Measurements from ENCODE around the gene STXBP6.

STXBP6 gene

DNA sequence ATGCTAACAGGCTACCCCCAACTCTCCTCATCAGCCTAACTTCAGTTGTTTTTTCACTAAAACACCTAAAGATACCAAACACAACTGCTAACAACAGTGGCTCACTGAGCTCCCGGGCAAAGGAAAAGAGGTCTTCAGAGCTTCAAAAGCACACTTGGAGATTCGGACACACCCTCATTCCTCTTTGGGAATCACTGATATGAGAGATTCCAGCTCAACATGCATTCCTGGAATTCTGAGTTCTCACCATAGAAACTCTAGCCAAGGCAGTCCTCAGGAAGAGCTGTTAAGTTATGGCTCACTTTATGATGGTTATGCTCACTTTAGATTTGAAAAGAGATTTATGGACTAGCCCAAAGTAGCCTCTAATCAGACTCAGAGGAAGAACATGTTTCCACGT is 40.1 kb downstream of the STXBP6 start:
- Histone ChIP-seq H3K4me1 (ENCODE audit: control insufficient read depth, low read depth, low read length) (peaks cover 7% of the 10 kb centered on the region), H3K4me3 (ENCODE audit: low read length) (no peak overlapping the region), H3K23ac (ENCODE audit: low read length) (no peak overlapping the region), H3K56ac (ENCODE audit: low read length) (no peak overlapping the region), H3K27me3 (ENCODE audit: insufficient read depth, low read length, poor library complexity) (no peaks in the 10 kb centered on the region), H3K18ac (ENCODE audit: low read length) (peak overlapping the region; percentile 55), H3K79me2 (ENCODE audit: control insufficient read depth, insufficient read depth, low read length) (no peaks in the 10 kb centered on the region), H4K5ac (ENCODE audit: low read length) (no peak overlapping the region), H3K4me2 (ENCODE audit: low read length) (no peak overlapping the region), H3K36me3 (ENCODE audit: control insufficient read depth, insufficient read depth, low read length) (no peaks in the 10 kb centered on the region), H3K4ac (ENCODE audit: low read depth, low read length) (no peak overlapping the region), H2AK5ac (ENCODE audit: low read length) (no peak overlapping the region), H3K9ac (ENCODE audit: low read length) (no peak overlapping the region), H2BK5ac (ENCODE audit: low read length) (no peak overlapping the region), H2BK120ac (ENCODE audit: low read depth, low read length) (no peak overlapping the region), H3K79me1 (ENCODE audit: low read length) (no peaks in the 10 kb centered on the region), H3K27ac (ENCODE audit: low read depth, low read length) (no peak overlapping the region), H2BK15ac (replicated peaks; ENCODE audit: low read depth) (no peak overlapping the region), H4K8ac (ENCODE audit: low read depth, low read length) (no peak overlapping the region)
- peak; percentile 95 for DNase-seq
- WGBS (ENCODE audit: extremely low coverage, insufficient coverage, low lambda C conversion rate) = no CpG with 5 or more reads among the region's 3 CpGs

DNA sequence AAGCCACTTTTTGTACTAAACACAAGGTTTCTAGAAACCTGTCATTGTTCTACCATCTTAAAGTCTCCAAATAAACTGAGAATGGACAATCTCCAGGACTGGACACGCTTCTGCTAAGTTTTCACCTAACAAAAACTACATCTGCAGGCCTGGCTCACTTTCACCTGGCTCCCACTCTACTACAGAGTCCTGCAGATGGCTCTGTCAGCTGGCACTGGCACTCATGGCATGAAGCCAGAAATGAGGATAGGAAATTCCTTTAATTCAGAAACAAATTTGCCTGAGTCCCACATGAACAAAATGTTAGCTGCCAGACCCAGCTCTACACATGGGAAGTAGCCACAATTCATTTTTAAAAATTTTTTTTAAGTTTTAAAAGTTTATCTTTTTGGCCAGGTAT is 42.1 kb downstream of the STXBP6 start:
- Histone ChIP-seq H3K27ac (ENCODE audit: low read depth, low read length) (no peak overlapping the region), H3K56ac (ENCODE audit: low read length) (no peak overlapping the region), H2BK5ac (ENCODE audit: low read length) (no peak overlapping the region), H2AK5ac (ENCODE audit: low read length) (no peak overlapping the region), H3K79me2 (ENCODE audit: control insufficient read depth, insufficient read depth, low read length) (no peaks in the 10 kb centered on the region), H3K27me3 (ENCODE audit: insufficient read depth, low read length, poor library complexity) (no peaks in the 10 kb centered on the region), H3K79me1 (ENCODE audit: low read length) (no peaks in the 10 kb centered on the region), H3K4ac (ENCODE audit: low read depth, low read length) (no peak overlapping the region), H2BK120ac (ENCODE audit: low read depth, low read length) (no peak overlapping the region), H3K4me2 (ENCODE audit: low read length) (no peak overlapping the region), H4K8ac (ENCODE audit: low read depth, low read length) (no peak overlapping the region), H3K18ac (ENCODE audit: low read length) (no peak overlapping the region), H3K36me3 (ENCODE audit: control insufficient read depth, insufficient read depth, low read length) (no peaks in the 10 kb centered on the region), H2BK15ac (replicated peaks; ENCODE audit: low read depth) (no peak overlapping the region), H4K5ac (ENCODE audit: low read length) (no peak overlapping the region), H3K23ac (ENCODE audit: low read length) (no peak overlapping the region), H3K9ac (ENCODE audit: low read length) (no peak overlapping the region), H3K4me3 (ENCODE audit: low read length) (no peak overlapping the region), H3K4me1 (ENCODE audit: control insufficient read depth, low read depth, low read length) (peaks cover 7% of the 10 kb centered on the region)
- WGBS (ENCODE audit: extremely low coverage, insufficient coverage, low lambda C conversion rate) = no CpG with 5 or more reads among the region's 1 CpG
- no peak for DNase-seq

DNA sequence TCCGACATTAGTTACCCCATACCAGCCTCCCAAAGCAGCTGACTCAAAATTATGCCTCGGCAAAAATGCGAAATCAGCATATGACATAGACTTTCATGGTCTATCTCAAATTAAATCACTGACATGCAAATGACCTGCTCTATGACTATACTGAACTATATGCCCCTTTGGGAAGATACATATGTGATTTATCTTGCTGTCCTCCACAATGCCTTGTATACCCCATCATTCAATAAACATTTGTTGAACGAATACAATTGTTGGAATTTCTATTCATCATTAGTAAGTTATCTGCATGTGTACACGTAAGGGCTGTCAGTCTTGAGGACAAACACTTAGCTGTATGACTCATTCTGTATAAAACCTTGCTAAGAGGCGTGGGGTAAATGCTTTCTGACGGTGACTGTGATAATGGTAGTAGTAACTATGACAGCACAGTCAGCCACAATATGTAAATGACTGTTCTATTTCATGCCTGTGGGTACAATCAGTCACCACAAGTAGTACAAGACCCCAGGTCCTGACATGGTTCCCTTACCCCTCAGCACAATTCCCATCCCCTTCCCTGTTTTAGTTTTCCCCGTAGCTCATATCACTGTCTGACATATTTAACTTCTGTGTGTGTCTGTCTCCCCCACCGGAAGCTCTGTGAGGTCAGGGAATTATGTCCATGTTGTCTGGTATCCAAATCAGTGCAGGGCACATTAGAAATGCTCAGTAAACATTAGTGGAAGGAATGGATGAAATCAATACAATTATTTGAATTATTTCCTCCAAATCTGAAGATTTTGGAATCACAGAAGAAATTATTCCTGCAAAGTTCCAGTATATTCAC is 42.8 kb downstream of the STXBP6 start:
- Histone ChIP-seq H3K4me2 (ENCODE audit: low read length) (no peak overlapping the region), H3K79me2 (ENCODE audit: control insufficient read depth, insufficient read depth, low read length) (no peaks in the 10 kb centered on the region), H3K23ac (ENCODE audit: low read length) (no peak overlapping the region), H3K36me3 (ENCODE audit: control insufficient read depth, insufficient read depth, low read length) (no peaks in the 10 kb centered on the region), H3K9ac (ENCODE audit: low read length) (no peak overlapping the region), H2BK120ac (ENCODE audit: low read depth, low read length) (no peak overlapping the region), H3K56ac (ENCODE audit: low read length) (no peak overlapping the region), H3K27ac (ENCODE audit: low read depth, low read length) (no peak overlapping the region), H3K18ac (ENCODE audit: low read length) (no peak overlapping the region), H4K8ac (ENCODE audit: low read depth, low read length) (no peak overlapping the region), H2BK5ac (ENCODE audit: low read length) (no peak overlapping the region), H2BK15ac (replicated peaks; ENCODE audit: low read depth) (no peak overlapping the region), H3K4me1 (ENCODE audit: control insufficient read depth, low read depth, low read length) (peaks cover 7% of the 10 kb centered on the region), H3K4me3 (ENCODE audit: low read length) (no peak overlapping the region), H2AK5ac (ENCODE audit: low read length) (no peak overlapping the region), H3K79me1 (ENCODE audit: low read length) (no peaks in the 10 kb centered on the region), H4K5ac (ENCODE audit: low read length) (no peak overlapping the region), H3K27me3 (ENCODE audit: insufficient read depth, low read length, poor library complexity) (no peaks in the 10 kb centered on the region), H3K4ac (ENCODE audit: low read depth, low read length) (no peak overlapping the region)
- DNase-seq = peak; percentile 31
- WGBS (ENCODE audit: extremely low coverage, insufficient coverage, low lambda C conversion rate) = no CpG with 5 or more reads among the region's 9 CpGs

DNA sequence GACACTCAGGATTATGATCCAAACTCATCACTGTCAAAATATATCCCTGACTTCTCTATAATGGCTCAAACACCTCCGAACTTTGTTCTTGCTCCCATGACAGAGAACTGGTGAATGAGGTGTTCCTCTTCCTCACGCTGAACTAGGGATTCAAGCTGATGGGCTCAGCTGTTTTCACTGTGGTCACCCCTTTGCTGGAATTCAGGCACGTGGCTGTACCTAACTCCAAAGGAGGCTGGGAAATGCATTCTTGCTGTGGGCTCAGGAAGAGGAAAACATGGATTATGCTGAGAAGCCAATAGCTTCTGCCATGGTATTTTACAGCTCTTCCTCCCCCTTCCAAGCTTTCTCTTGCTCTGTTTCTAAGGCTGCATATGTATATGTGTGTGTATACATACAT is 43.9 kb downstream of the STXBP6 start:
- H3K27ac ChIP-seq (ENCODE audit: low read depth, low read length) = no peak overlapping the region
- H2BK120ac ChIP-seq (ENCODE audit: low read depth, low read length) = no peak overlapping the region
- no peak overlapping the region for H3K18ac ChIP-seq (ENCODE audit: low read length)
- no peaks in the 10 kb centered on the region for H3K36me3 ChIP-seq (ENCODE audit: control insufficient read depth, insufficient read depth, low read length)
- no peaks in the 10 kb centered on the region for H3K27me3 ChIP-seq (ENCODE audit: insufficient read depth, low read length, poor library complexity)
- no peak overlapping the region for H3K9ac ChIP-seq (ENCODE audit: low read length)
- DNase-seq = no peak
- H2AK5ac ChIP-seq (ENCODE audit: low read length) = no peak overlapping the region
- H3K4me3 ChIP-seq (ENCODE audit: low read length) = no peak overlapping the region
- H3K4me1 ChIP-seq (ENCODE audit: control insufficient read depth, low read depth, low read length) = peaks cover 7% of the 10 kb centered on the region
- no peaks in the 10 kb centered on the region for H3K79me1 ChIP-seq (ENCODE audit: low read length)
- no peak overlapping the region for H2BK5ac ChIP-seq (ENCODE audit: low read length)
- H3K23ac ChIP-seq (ENCODE audit: low read length) = no peak overlapping the region
- no CpG with 5 or more reads among the region's 3 CpGs for WGBS (ENCODE audit: extremely low coverage, insufficient coverage, low lambda C conversion rate)
- H3K4ac ChIP-seq (ENCODE audit: low read depth, low read length) = no peak overlapping the region
- H4K8ac ChIP-seq (ENCODE audit: low read depth, low read length) = no peak overlapping the region
- no peak overlapping the region for H3K4me2 ChIP-seq (ENCODE audit: low read length)
- H3K79me2 ChIP-seq (ENCODE audit: control insufficient read depth, insufficient read depth, low read length) = no peaks in the 10 kb centered on the region
- H3K56ac ChIP-seq (ENCODE audit: low read length) = no peak overlapping the region
- no peak overlapping the region for H4K5ac ChIP-seq (ENCODE audit: low read length)
- H2BK15ac ChIP-seq (replicated peaks; ENCODE audit: low read depth) = no peak overlapping the region

DNA sequence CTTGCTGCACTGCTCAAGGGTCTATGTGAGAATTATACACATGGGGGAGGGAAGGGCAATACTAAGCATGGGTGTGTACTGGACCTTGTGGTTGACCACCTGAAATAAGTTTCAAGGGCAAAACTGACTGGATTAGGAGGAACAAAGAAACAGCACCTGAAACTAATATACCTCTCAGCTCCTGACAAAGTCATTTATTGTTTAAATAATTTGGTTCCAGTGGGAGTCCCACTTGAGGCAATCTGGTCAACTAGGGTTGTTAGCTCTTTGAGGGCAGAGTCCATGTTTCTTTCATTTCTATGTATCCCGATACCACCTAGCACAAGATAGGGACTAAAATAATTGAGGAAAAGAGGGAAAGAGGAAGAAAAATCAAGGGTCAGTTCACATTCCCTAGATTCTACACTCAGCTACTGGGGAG is 45.5 kb downstream of the STXBP6 start:
- Histone ChIP-seq H2BK120ac (ENCODE audit: low read depth, low read length) (no peak overlapping the region), H3K4ac (ENCODE audit: low read depth, low read length) (no peak overlapping the region), H3K56ac (ENCODE audit: low read length) (no peak overlapping the region), H3K27ac (ENCODE audit: low read depth, low read length) (no peak overlapping the region), H3K79me1 (ENCODE audit: low read length) (no peaks in the 10 kb centered on the region), H4K5ac (ENCODE audit: low read length) (no peak overlapping the region), H3K36me3 (ENCODE audit: control insufficient read depth, insufficient read depth, low read length) (no peaks in the 10 kb centered on the region), H2AK5ac (ENCODE audit: low read length) (no peak overlapping the region), H3K4me1 (ENCODE audit: control insufficient read depth, low read depth, low read length) (peaks cover under 1% of the 10 kb centered on the region), H3K4me3 (ENCODE audit: low read length) (no peak overlapping the region), H3K9ac (ENCODE audit: low read length) (no peak overlapping the region), H4K8ac (ENCODE audit: low read depth, low read length) (no peak overlapping the region), H2BK5ac (ENCODE audit: low read length) (no peak overlapping the region), H3K27me3 (ENCODE audit: insufficient read depth, low read length, poor library complexity) (no peaks in the 10 kb centered on the region), H3K4me2 (ENCODE audit: low read length) (no peak overlapping the region), H3K18ac (ENCODE audit: low read length) (no peak overlapping the region), H3K23ac (ENCODE audit: low read length) (no peak overlapping the region), H2BK15ac (replicated peaks; ENCODE audit: low read depth) (no peak overlapping the region), H3K79me2 (ENCODE audit: control insufficient read depth, insufficient read depth, low read length) (no peaks in the 10 kb centered on the region)
- DNase-seq = no peak
- WGBS (ENCODE audit: extremely low coverage, insufficient coverage, low lambda C conversion rate) = no CpG with 5 or more reads among the region's 1 CpG

DNA sequence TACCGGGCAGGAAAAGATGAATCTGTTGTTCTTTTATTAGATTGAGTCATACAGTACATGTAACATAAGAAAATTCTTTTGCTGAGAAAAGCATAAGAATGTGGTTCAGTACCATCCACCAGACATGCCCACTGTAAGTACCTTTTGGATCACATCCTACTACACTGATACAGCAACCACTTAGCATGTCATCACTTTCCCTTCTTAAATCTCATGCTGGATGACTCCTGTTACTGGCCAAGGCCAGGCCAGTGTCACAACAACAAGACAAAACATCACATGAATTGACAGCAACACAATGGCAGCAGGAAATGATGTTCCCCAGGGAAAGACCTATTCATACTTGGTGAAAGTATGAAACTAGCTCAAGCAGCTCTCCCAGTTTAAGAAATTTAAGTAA is 46.4 kb downstream of the STXBP6 start:
- DNase-seq = no peak
- no peak overlapping the region for H3K18ac ChIP-seq (ENCODE audit: low read length)
- H3K79me1 ChIP-seq (ENCODE audit: low read length) = no peaks in the 10 kb centered on the region
- H3K79me2 ChIP-seq (ENCODE audit: control insufficient read depth, insufficient read depth, low read length) = no peaks in the 10 kb centered on the region
- H3K27me3 ChIP-seq (ENCODE audit: insufficient read depth, low read length, poor library complexity) = no peaks in the 10 kb centered on the region
- no peak overlapping the region for H3K4me3 ChIP-seq (ENCODE audit: low read length)
- no CpG with 5 or more reads among the region's 1 CpG for WGBS (ENCODE audit: extremely low coverage, insufficient coverage, low lambda C conversion rate)
- H3K27ac ChIP-seq (ENCODE audit: low read depth, low read length) = no peak overlapping the region
- H3K36me3 ChIP-seq (ENCODE audit: control insufficient read depth, insufficient read depth, low read length) = no peaks in the 10 kb centered on the region
- no peak overlapping the region for H3K4ac ChIP-seq (ENCODE audit: low read depth, low read length)
- H2BK120ac ChIP-seq (ENCODE audit: low read depth, low read length) = no peak overlapping the region
- H2BK5ac ChIP-seq (ENCODE audit: low read length) = no peak overlapping the region
- H4K8ac ChIP-seq (ENCODE audit: low read depth, low read length) = no peak overlapping the region
- no peak overlapping the region for H3K56ac ChIP-seq (ENCODE audit: low read length)
- H3K23ac ChIP-seq (ENCODE audit: low read length) = no peak overlapping the region
- H3K4me1 ChIP-seq (ENCODE audit: control insufficient read depth, low read depth, low read length) = no peaks in the 10 kb centered on the region
- no peak overlapping the region for H4K5ac ChIP-seq (ENCODE audit: low read length)
- no peak overlapping the region for H3K9ac ChIP-seq (ENCODE audit: low read length)
- H2AK5ac ChIP-seq (ENCODE audit: low read length) = no peak overlapping the region
- H3K4me2 ChIP-seq (ENCODE audit: low read length) = no peak overlapping the region
- H2BK15ac ChIP-seq (replicated peaks; ENCODE audit: low read depth) = no peak overlapping the region

Data from mesendoderm (in vitro differentiated cells).